H1 (cell line): ENCODE results near the gene ELP1. TPM values are rescaled to one million over a fixed set of nuclear protein-coding genes. Genes with fewer than 3 reads are reported as not detected.

Source experiments
- BACH1 ChIP-seq: IDR thresholded peaks from 2 replicates; pipeline ENCODE4 v1.6.1; 2012; ENCODE audit warnings: low read length, improper control_type of control experiment
- HDAC6 ChIP-seq: IDR thresholded peaks from one replicate; pipeline ENCODE4 v1.7.1; 2012; ENCODE audit warnings: low read depth, mild to moderate bottlenecking, inconsistent platforms, low read length, moderate library complexity
- TEAD4 ChIP-seq: IDR thresholded peaks from 2 replicates; pipeline ENCODE4 v1.6.1; 2012; ENCODE audit warnings: low read depth, low read length, inconsistent platforms, mixed read lengths
- polyA plus RNA-seq, 7 experiments: library from polyadenylated mRNA; depleted of rRNA in 3 of 7; stranded (reverse) in 5 of 7; unstranded in 2 of 7; fragments of >200 nt in 5 of 7; fragments of 200-250 nt in 2 of 7; gene quantifications; 1 replicate in 5 of 7; 2 replicates in 1 of 7; 4 replicates in 1 of 7; pipeline versions ENCODE4 v1.2.1 to v1.2.3, GENCODE V29; 2011 to 2013; ENCODE audit warnings: missing spikeins in 2 of 7, mixed read lengths in 2 of 7
- total RNA-seq: library from RNA; stranded (reverse); fragmentation: NEBNext Ultra II Directional; extraction: Animal tissue kit (Norgen Biotek cat#: 25700); gene quantifications from 2 replicates; pipeline ENCODE4 v1.2.1, GENCODE V29; 2021

Gene ELP1
- total and polyA plus RNA-seq, 2 of the 8 experiments (the other 6 are each of a cell fraction or from before 2014, with no cell fraction given) = 13.9 to 31.3 TPM

GRCh38 chr9:108937561-108938305, 3.8 kb upstream of the ELP1 start (continued):
- no peak for TF ChIP-seq HDAC6
- no peak for TF ChIP-seq TEAD4
- no peak for TF ChIP-seq BACH1
